NCI-H1436 treated with DMSO at 0.1 percent for 48 hours (cell line): ENCODE data around the gene MTFP1.
"Not testable (repeated sequence)": the region's sequence is repeated elsewhere in the genome, so short reads cannot be mapped to it uniquely, and the experiment has no call there.

Experiments used
- DNase-seq: peaks from one replicate; lab custom pipeline; 2025; lab: John Stamatoyannopoulos, UW

Gene MTFP1

GRCh38 chr22:30425616-30426387 lies at the start of gene MTFP1:
TSS of gene MTFP1 (plus strand) at chr22:30425768. CDS start at chr22:30425880, 112 bp downstream.
- DNase-seq: no peak

- DNase-seq: no peak
These were observed 45.6 kb upstream of the MTFP1 start for GRCh38 chr22:30380011-30380410.

GRCh38 chr22:30381264-30381663 lies 44.3 kb upstream of the MTFP1 start:
- DNase-seq: no peak

GRCh38 chr22:30382340-30382739 lies 43.2 kb upstream of the MTFP1 start:
- DNase-seq: no peak

GRCh38 chr22:30383061-30383460 lies 42.5 kb upstream of the MTFP1 start:
- no peak for DNase-seq

GRCh38 chr22:30385942-30386341 lies 39.6 kb upstream of the MTFP1 start:
- DNase-seq: no peak

GRCh38 chr22:30386608-30386959 lies 39.0 kb upstream of the MTFP1 start:
- DNase-seq: no peak

- no peak for DNase-seq
These were observed 38.4 kb upstream of the MTFP1 start, which contains the start of gene RNF215 for GRCh38 chr22:30386960-30387827. TSS of gene RNF215 (minus strand) at chr22:30387411. CDS start at chr22:30387313, 98 bp downstream.

- no peak for DNase-seq
These were observed 34.4 kb upstream of the MTFP1 start for GRCh38 chr22:30390974-30391691.

- DNase-seq: no peak
These were observed 32.8 kb upstream of the MTFP1 start for GRCh38 chr22:30392661-30393321.

- DNase-seq: no peak
These were observed 32.3 kb upstream of the MTFP1 start for GRCh38 chr22:30393322-30393680.

- DNase-seq: no peak
These were observed 31.7 kb upstream of the MTFP1 start for GRCh38 chr22:30393885-30394284.

GRCh38 chr22:30396871-30397655 lies 28.5 kb upstream of the MTFP1 start, which contains the start of gene SEC14L2:
TSS of gene SEC14L2 (plus strand) at chr22:30397018. CDS start at chr22:30397117, 99 bp downstream.
- no peak for DNase-seq

- no peak for DNase-seq
These were observed 27.6 kb upstream of the MTFP1 start for GRCh38 chr22:30397656-30398635.

GRCh38 chr22:30398685-30399680 lies 26.6 kb upstream of the MTFP1 start:
- DNase-seq: no peak

- no peak for DNase-seq
These were observed 25.9 kb upstream of the MTFP1 start for GRCh38 chr22:30399718-30400117.

- DNase-seq: no peak
These were observed 25.4 kb upstream of the MTFP1 start for GRCh38 chr22:30400159-30400558.

GRCh38 chr22:30401024-30401423 lies 24.5 kb upstream of the MTFP1 start:
- DNase-seq: not testable (repeated sequence)
